Hepatocyte (in vitro differentiated cells): ENCODE results near the gene OPCML. TPM values are rescaled to one million over a fixed set of nuclear protein-coding genes. Genes with fewer than 3 reads are reported as not detected.

Experiments used
- DNase-seq: peaks from one replicate; pipeline ENCODE4 v3.0.0-alpha.2; 2016; ENCODE audit warnings: low spot score
- H2AFZ ChIP-seq: fragments of 200-600 bp; sonication (generic); 2 replicates; pipeline ENCODE4 v1.6.0; 2016; ENCODE audit warnings: antibody characterized with exemption, mild to moderate bottlenecking
- H3K27ac ChIP-seq: fragments of 200-600 bp; sonication (generic); 2 replicates; pipeline ENCODE4 v1.5.1; 2016; ENCODE audit warnings: mild to moderate bottlenecking
- H3K27me3 ChIP-seq: fragments of 200-600 bp; sonication (generic); 2 replicates; pipeline ENCODE4 v1.6.1; 2016
- H3K36me3 ChIP-seq: fragments of 200-600 bp; sonication (generic); replicated peaks from 2 replicates; pipeline ENCODE4 v1.5.1; 2016; ENCODE audit warnings: low read depth; ENCODE audit not compliant: insufficient read depth
- H3K4me1 ChIP-seq: fragments of 200-600 bp; sonication (generic); 2 replicates; pipeline ENCODE4 v1.5.1; 2016; ENCODE audit warnings: mild to moderate bottlenecking, moderate library complexity; ENCODE audit not compliant: insufficient read depth
- H3K4me2 ChIP-seq: fragments of 200-600 bp; sonication (generic); 2 replicates; pipeline ENCODE4 v1.6.0; 2016
- H3K4me3 ChIP-seq: fragments of 200-600 bp; sonication (generic); 2 replicates; pipeline ENCODE4 v1.5.1; 2016; ENCODE audit warnings: mild to moderate bottlenecking
- H3K79me2 ChIP-seq: fragments of 200-600 bp; sonication (generic); 2 replicates; pipeline ENCODE4 v1.6.0; 2017; ENCODE audit warnings: mild to moderate bottlenecking
- H3K9me2 ChIP-seq: fragments of 200-600 bp; sonication (generic); replicated peaks from 2 replicates; pipeline ENCODE4 v1.6.0; 2017; ENCODE audit warnings: mild to moderate bottlenecking; ENCODE audit not compliant: insufficient read depth
- H3K9me3 ChIP-seq: fragments of 200-600 bp; sonication (generic); 2 replicates; pipeline ENCODE4 v1.5.1; 2016; ENCODE audit warnings: low read depth, mild to moderate bottlenecking
- H4K20me1 ChIP-seq: fragments of 200-600 bp; sonication (generic); 2 replicates; pipeline ENCODE4 v1.6.0; 2016; ENCODE audit warnings: mild to moderate bottlenecking; ENCODE audit not compliant: insufficient read depth, poor library complexity, severe bottlenecking
- CTCF ChIP-seq: fragments of 200-600 bp; sonication (generic); IDR thresholded peaks from 2 replicates; pipeline ENCODE4 v1.5.1; 2016; ENCODE audit warnings: antibody characterized with exemption, mild to moderate bottlenecking; ENCODE audit not compliant: poor library complexity
- EZH2 ChIP-seq: fragments of 200-600 bp; sonication (generic); IDR thresholded peaks from 2 replicates; pipeline ENCODE4 v1.6.1; 2016; ENCODE audit warnings: antibody characterized with exemption, mild to moderate bottlenecking, borderline replicate concordance
- EZH2phosphoT487 ChIP-seq: fragments of 200-600 bp; sonication (generic); IDR thresholded peaks from one replicate; pipeline ENCODE4 v1.6.1; 2018; ENCODE audit warnings: antibody characterized with exemption, mild to moderate bottlenecking, low read depth, moderate library complexity; ENCODE audit not compliant: unreplicated experiment, severe bottlenecking
- WGBS: methylation state at CpG from one replicate; pipeline ENCODE4 v1.1.6; 2016; ENCODE audit warnings: low lambda C conversion rate; ENCODE audit errors: missing lambda C conversion rate; 5-methylcytosine and 5-hydroxymethylcytosine counted together
- polyA plus RNA-seq: library from polyadenylated mRNA; unstranded; fragments of >200 nt; fragmentation: Nextera tagmentation; extraction: Ambion mirVana; gene quantifications from 2 replicates; pipeline ENCODE4 v1.2.1, GENCODE V29; 2016
- total RNA-seq: library from RNA; depleted of rRNA; stranded (reverse); fragments of >200 nt; gene quantifications from 2 replicates; pipeline ENCODE4 v1.2.3, GENCODE V29; 2014

Gene OPCML
- total and polyA plus RNA-seq, 2 experiments from 2014 or later = 0.37 to 0.98 TPM

- H3K4me2 ChIP-seq = no peak overlapping the region
- no peaks in the 10 kb centered on the region for H3K36me3 ChIP-seq
- WGBS = 54% methylated on average over 2 of the region's 2 CpGs
- DNase-seq = no peak
- H2AFZ ChIP-seq = no peak overlapping the region
- H3K4me3 ChIP-seq = no peak overlapping the region
- no peaks in the 10 kb centered on the region for H3K9me3 ChIP-seq
- H3K4me1 ChIP-seq = peaks cover 9% of the 10 kb centered on the region
- H3K9me2 ChIP-seq = no peaks in the 10 kb centered on the region
- no peak overlapping the region for H3K27ac ChIP-seq
- H3K79me2 ChIP-seq = no peaks in the 10 kb centered on the region
- H4K20me1 ChIP-seq = no peaks in the 10 kb centered on the region
- TF ChIP-seq EZH2 (no peak), EZH2phosphoT487 (no peak), CTCF (no peak)
- H3K27me3 ChIP-seq = no peaks in the 10 kb centered on the region
Observed at GRCh38 chr11:132556316-132556715, 976.0 kb downstream of the OPCML start.

GRCh38 chr11:132555617-132556016 lies 976.7 kb downstream of the OPCML start:
- Histone ChIP-seq H3K9me3 (no peaks in the 10 kb centered on the region), H3K27ac (no peak overlapping the region), H3K4me3 (no peak overlapping the region), H2AFZ (no peak overlapping the region), H3K4me1 (peaks cover 9% of the 10 kb centered on the region), H3K27me3 (no peaks in the 10 kb centered on the region), H3K79me2 (no peaks in the 10 kb centered on the region), H3K4me2 (no peak overlapping the region), H4K20me1 (no peaks in the 10 kb centered on the region), H3K9me2 (no peaks in the 10 kb centered on the region), H3K36me3 (no peaks in the 10 kb centered on the region)
- WGBS = 91% methylated on average over 3 of the region's 3 CpGs
- TF ChIP-seq CTCF (no peak), EZH2 (no peak), EZH2phosphoT487 (no peak)
- no peak for DNase-seq

GRCh38 chr11:132551016-132551415 lies 981.3 kb downstream of the OPCML start:
- Histone ChIP-seq H3K4me2 (no peak overlapping the region), H3K27ac (no peak overlapping the region), H3K27me3 (no peaks in the 10 kb centered on the region), H3K4me1 (no peaks in the 10 kb centered on the region), H3K9me3 (no peaks in the 10 kb centered on the region), H3K4me3 (no peak overlapping the region), H3K36me3 (no peaks in the 10 kb centered on the region), H3K9me2 (no peaks in the 10 kb centered on the region), H4K20me1 (no peaks in the 10 kb centered on the region), H3K79me2 (no peaks in the 10 kb centered on the region), H2AFZ (no peak overlapping the region)
- 89% methylated on average over 5 of the region's 5 CpGs for WGBS
- DNase-seq = no peak
- TF ChIP-seq EZH2phosphoT487 = no peak
- no peak for TF ChIP-seq CTCF
- TF ChIP-seq EZH2 = no peak

GRCh38 chr11:132549561-132549960 lies 982.7 kb downstream of the OPCML start:
- no peak overlapping the region for H3K4me3 ChIP-seq
- no peak for DNase-seq
- H3K27me3 ChIP-seq = no peaks in the 10 kb centered on the region
- no peaks in the 10 kb centered on the region for H3K9me3 ChIP-seq
- no peaks in the 10 kb centered on the region for H4K20me1 ChIP-seq
- H3K9me2 ChIP-seq = no peaks in the 10 kb centered on the region
- H3K27ac ChIP-seq = no peak overlapping the region
- H3K4me1 ChIP-seq = no peaks in the 10 kb centered on the region
- 84% methylated on average over 6 of the region's 6 CpGs for WGBS
- no peak for TF ChIP-seq EZH2
- TF ChIP-seq CTCF = no peak
- TF ChIP-seq EZH2phosphoT487 = no peak
- H2AFZ ChIP-seq = no peak overlapping the region
- H3K36me3 ChIP-seq = no peaks in the 10 kb centered on the region
- no peaks in the 10 kb centered on the region for H3K79me2 ChIP-seq
- H3K4me2 ChIP-seq = no peak overlapping the region
